Measurements from ENCODE around the gene STRN3. TPM values are rescaled to one million over a fixed set of nuclear protein-coding genes. Genes with fewer than 3 reads are reported as not detected.
A peak's percentile ranks its signal among the peaks of the same experiment; 100 is the strongest.

STRN3 gene
- total and polyA plus RNA-seq, 10 of the 15 experiments (the other 5 are each of a cell fraction or from before 2014, with no cell fraction given): 7.8 to 27.9 (median 14.1) TPM

DNA sequence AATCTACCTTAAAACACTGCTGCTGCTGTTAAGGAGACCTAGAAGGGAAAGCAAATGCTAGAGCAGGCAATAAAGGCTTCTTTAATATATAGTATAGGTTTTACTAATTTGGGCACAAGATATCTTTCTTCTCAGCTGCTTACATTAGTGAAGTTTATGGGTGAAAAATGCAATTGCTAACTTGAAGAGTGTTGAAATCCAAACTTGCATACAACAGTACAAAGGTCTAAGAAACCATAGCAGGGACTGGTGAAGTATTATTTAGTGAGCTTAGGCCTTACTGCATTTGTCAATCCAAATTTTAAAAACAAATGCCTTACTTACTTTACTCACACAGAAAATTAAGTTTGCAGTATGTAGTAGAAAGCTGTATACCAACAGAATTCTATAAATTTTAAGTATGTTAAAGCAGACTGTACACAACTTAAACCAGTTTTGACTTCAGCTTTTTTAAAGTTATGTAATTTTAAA lies 2.1 kb downstream of the STRN3 start:
- peak overlapping the region; percentile 87 for H3K4me2 ChIP-seq (ENCODE audit: control insufficient read depth, insufficient read depth)
- FAIRE-seq (no peak), ATAC-seq (no peak), DNase-seq (ENCODE audit: low read depth, low spot score) (no peak)
- H3K36me3 ChIP-seq (ENCODE audit: control insufficient read depth in 2 of 2, insufficient read depth in 2 of 2, low read length in 1 of 2): peaks cover 0 to 3% of the 10 kb centered on the region in 2 experiments; a peak in 1 of 4 replicates
- ChIA-PET POLR2A (interaction anchor here (0.5 to 3.6 kb wide), 4 partner anchors 11 to 62 kb away, joined by 3 to 13 read pairs (median 4); no protein-coding TSS in a partner anchor), SMC1A (ENCODE audit: uncharacterized antibody, unreplicated experiment) (interaction anchor here (1.3 to 2.0 kb wide), 5 partner anchors 13 to 38 kb away, joined by 3 to 5 read pairs (median 4); no protein-coding TSS in a partner anchor), RAD21 (ENCODE audit: unreplicated experiment) (interaction anchor here (0.9 to 1.6 kb wide), 3 partner anchors 15 to 45 kb away, joined by 3 read pairs; no protein-coding TSS in a partner anchor), CTCF (interaction anchor here (1.0 to 3.3 kb wide), 3 partner anchors 29 to 57 kb away, joined by 3 to 20 read pairs (median 7); no protein-coding TSS in a partner anchor)
- in situ Hi-C loops (cut with MboI) (no loop called here), intact Hi-C loops (cut with micrococcal nuclease; ENCODE audit: unreplicated experiment) (no loop called here)
- H4K20me1 ChIP-seq (ENCODE audit: control insufficient read depth, insufficient read depth): no peaks in the 10 kb centered on the region
- H3K9me3 ChIP-seq (replicated peaks; ENCODE audit: control insufficient read depth, insufficient read depth, low read length): no peaks in the 10 kb centered on the region; the same call in 2 of the 3 replicates
- BruUV-seq (replicated peaks): no TSS peak
- TF ChIP-seq SIX5 (IDR thresholded peaks at IDR 0.05; ENCODE audit: low read depth, low read length, severe bottlenecking) (no peak), EED (IDR thresholded peaks at IDR 0.05; ENCODE audit: low read depth) (no peak)
- H3K4me1 ChIP-seq (ENCODE audit: control insufficient read depth, insufficient read depth, low read length): peaks cover 9% of the 10 kb centered on the region
- peaks cover 62% of the 10 kb centered on the region for H3K79me2 ChIP-seq (ENCODE audit: control insufficient read depth, insufficient read depth, low read length)
- no peaks in the 10 kb centered on the region for H3K27me3 ChIP-seq (replicated peaks in 1 of 2; ENCODE audit: control insufficient read depth in 2 of 2, insufficient read depth in 2 of 2, low read length in 1 of 2)
- H3K27ac ChIP-seq (ENCODE audit: control insufficient read depth, insufficient read depth): peak overlapping the region; percentile 93; the same call in 1 of the 2 replicates
- peak overlapping the region; percentile 94 for H3K9ac ChIP-seq (ENCODE audit: control insufficient read depth, insufficient read depth, low read length)
- no peak overlapping the region for H2AFZ ChIP-seq (ENCODE audit: control insufficient read depth, low read depth, low read length)
- peak overlapping the region; percentile 92 for H3K4me3 ChIP-seq

- Histone ChIP-seq H3K9ac (ENCODE audit: control insufficient read depth, insufficient read depth, low read length) (no peak overlapping the region), H4K20me1 (ENCODE audit: control insufficient read depth, insufficient read depth) (no peaks in the 10 kb centered on the region), H3K27me3 (replicated peaks in 1 of 2; ENCODE audit: control insufficient read depth in 2 of 2, insufficient read depth in 2 of 2, low read length in 1 of 2) (no peaks in the 10 kb centered on the region), H3K4me2 (ENCODE audit: control insufficient read depth, insufficient read depth) (peak overlapping the region; percentile 58), H3K79me2 (ENCODE audit: control insufficient read depth, insufficient read depth, low read length) (peaks cover 69% of the 10 kb centered on the region), H3K9me3 (replicated peaks; ENCODE audit: control insufficient read depth, insufficient read depth, low read length) (no peaks in the 10 kb centered on the region; the same call in 2 of the 3 replicates), H3K4me3 (0 out of 2 replicates have a peak overlapping the region, but pooled peaks have one; percentile 92), H3K4me1 (ENCODE audit: control insufficient read depth, insufficient read depth, low read length) (peaks cover 1% of the 10 kb centered on the region; the same call in 1 of the 2 replicates), H3K27ac (ENCODE audit: control insufficient read depth, insufficient read depth) (no peak overlapping the region), H2AFZ (ENCODE audit: control insufficient read depth, low read depth, low read length) (no peak overlapping the region), H3K36me3 (ENCODE audit: control insufficient read depth in 2 of 2, insufficient read depth in 2 of 2, low read length in 1 of 2) (peaks cover 1 to 3% of the 10 kb centered on the region in 2 experiments; a peak in 3 of 4 replicates)
- ATAC-seq (no peak), DNase-seq (ENCODE audit: low read depth, low spot score) (no peak), FAIRE-seq (no peak)
- no TSS peak for BruUV-seq (replicated peaks)
- CTCF ChIA-PET: interaction anchor here (3.3 kb wide), 1 partner anchor 42 kb away, joined by 20 read pairs; no protein-coding TSS in a partner anchor
- TF ChIP-seq, protein P1, sequence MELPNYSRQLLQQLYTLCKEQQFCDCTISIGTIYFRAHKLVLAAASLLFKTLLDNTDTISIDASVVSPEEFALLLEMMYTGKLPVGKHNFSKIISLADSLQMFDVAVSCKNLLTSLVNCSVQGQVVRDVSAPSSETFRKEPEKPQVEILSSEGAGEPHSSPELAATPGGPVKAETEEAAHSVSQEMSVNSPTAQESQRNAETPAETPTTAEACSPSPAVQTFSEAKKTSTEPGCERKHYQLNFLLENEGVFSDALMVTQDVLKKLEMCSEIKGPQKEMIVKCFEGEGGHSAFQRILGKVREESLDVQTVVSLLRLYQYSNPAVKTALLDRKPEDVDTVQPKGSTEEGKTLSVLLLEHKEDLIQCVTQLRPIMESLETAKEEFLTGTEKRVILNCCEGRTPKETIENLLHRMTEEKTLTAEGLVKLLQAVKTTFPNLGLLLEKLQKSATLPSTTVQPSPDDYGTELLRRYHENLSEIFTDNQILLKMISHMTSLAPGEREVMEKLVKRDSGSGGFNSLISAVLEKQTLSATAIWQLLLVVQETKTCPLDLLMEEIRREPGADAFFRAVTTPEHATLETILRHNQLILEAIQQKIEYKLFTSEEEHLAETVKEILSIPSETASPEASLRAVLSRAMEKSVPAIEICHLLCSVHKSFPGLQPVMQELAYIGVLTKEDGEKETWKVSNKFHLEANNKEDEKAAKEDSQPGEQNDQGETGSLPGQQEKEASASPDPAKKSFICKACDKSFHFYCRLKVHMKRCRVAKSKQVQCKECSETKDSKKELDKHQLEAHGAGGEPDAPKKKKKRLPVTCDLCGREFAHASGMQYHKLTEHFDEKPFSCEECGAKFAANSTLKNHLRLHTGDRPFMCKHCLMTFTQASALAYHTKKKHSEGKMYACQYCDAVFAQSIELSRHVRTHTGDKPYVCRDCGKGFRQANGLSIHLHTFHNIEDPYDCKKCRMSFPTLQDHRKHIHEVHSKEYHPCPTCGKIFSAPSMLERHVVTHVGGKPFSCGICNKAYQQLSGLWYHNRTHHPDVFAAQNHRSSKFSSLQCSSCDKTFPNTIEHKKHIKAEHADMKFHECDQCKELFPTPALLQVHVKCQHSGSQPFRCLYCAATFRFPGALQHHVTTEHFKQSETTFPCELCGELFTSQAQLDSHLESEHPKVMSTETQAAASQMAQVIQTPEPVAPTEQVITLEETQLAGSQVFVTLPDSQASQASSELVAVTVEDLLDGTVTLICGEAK (IDR thresholded peaks at IDR 0.05; ENCODE audit: borderline replicate concordance): peak; percentile 88
- TF ChIP-seq IKZF1 (conservative IDR thresholded peaks at IDR 0.05): no peak
- in situ Hi-C loops (cut with MboI): no loop called here
- 80% methylated on average over 2 of the region's 2 CpGs for WGBS (ENCODE audit: insufficient coverage, insufficient replicate concordance, low lambda C conversion rate, missing lambda C conversion rate)
- POLR2A ChIA-PET: interaction anchor here (0.5 to 0.6 kb wide), 3 partner anchors 15 to 98 kb away, joined by 3 to 4 read pairs (median 3); no protein-coding TSS in a partner anchor
- SMC1A ChIA-PET (ENCODE audit: uncharacterized antibody, unreplicated experiment): interaction anchor here (0.9 to 1.4 kb wide), 4 partner anchors 10 to 64 kb away, joined by 3 to 4 read pairs (median 4); no protein-coding TSS in a partner anchor
- RAD21 ChIA-PET (ENCODE audit: unreplicated experiment): no interaction called here
- intact Hi-C loops (cut with micrococcal nuclease; ENCODE audit: unreplicated experiment): no loop called here
Observed at GRCh38 chr14:31022386-31022785, 3.8 kb downstream of the STRN3 start.
